IMR-90 (cell line): ENCODE data around the gene DMD. TPM values are rescaled to one million over a fixed set of nuclear protein-coding genes. Genes with fewer than 3 reads are reported as not detected.

Source experiments
- ATAC-seq: fragments of 200-7000 bp; cut with Tn5 transposase; 2 replicates; pipeline ENCODE4 v1.9.1; 2020; ENCODE audit warnings: low read depth, mild to moderate bottlenecking, moderate library complexity
- BruUV-seq: library from RNA; stranded (reverse); fragments of 400-500 nt; replicated peaks from 2 replicates; lab custom pipeline; 2021; lab: Mats Ljungman, UMichigan
- CTCF ChIA-PET: fragments of 300-600 bp; formaldehyde crosslinking; extraction: SDS; loops from one replicate; lab custom pipeline; 2021; ENCODE audit warnings: antibody characterized with exemption; lab: Yijun Ruan, JAX
- POLR2A ChIA-PET: fragments of 300-600 bp; sonication (Branson Sonifier 250); formaldehyde crosslinking; loops from one replicate; lab custom pipeline; 2022; ENCODE audit warnings: antibody characterized with exemption; ENCODE audit not compliant: unreplicated experiment; lab: Charles Lee
- DNase-seq: peaks from one replicate; pipeline ENCODE4 v3.0.0; 2013
- H2AFZ ChIP-seq: replicated peaks from 2 replicates; pipeline ENCODE3; 2013; ENCODE audit warnings: low read length, mild to moderate bottlenecking; ENCODE audit not compliant: poor library complexity
- H2AK5ac ChIP-seq: 2 replicates; pipeline ENCODE4 v1.6.1; 2013; ENCODE audit warnings: low read depth, low read length, inconsistent platforms
- H2AK9ac ChIP-seq: replicated peaks from 2 replicates; pipeline ENCODE3; 2013; ENCODE audit warnings: mild to moderate bottlenecking, low read depth, low read length, moderate library complexity; ENCODE audit not compliant: poor library complexity
- H2BK120ac ChIP-seq: 2 replicates; pipeline ENCODE4 v1.6.1; 2013; ENCODE audit warnings: low read depth, low read length, inconsistent platforms
- H2BK15ac ChIP-seq: 3 replicates; pipeline ENCODE4 v1.6.1; 2013; ENCODE audit warnings: low read depth, low read length, inconsistent platforms
- H2BK20ac ChIP-seq: 2 replicates; pipeline ENCODE4 v1.6.1; 2013; ENCODE audit warnings: low read depth, mild to moderate bottlenecking, inconsistent platforms, low read length, moderate library complexity
- H2BK5ac ChIP-seq: 2 replicates; pipeline ENCODE4 v1.6.1; 2013; ENCODE audit warnings: mild to moderate bottlenecking, low read depth, low read length, inconsistent platforms; ENCODE audit not compliant: poor library complexity, severe bottlenecking
- H3K14ac ChIP-seq: replicated peaks from 2 replicates; pipeline ENCODE4 v1.6.1; 2013; ENCODE audit warnings: low read depth, low read length, inconsistent platforms
- H3K18ac ChIP-seq: 2 replicates; pipeline ENCODE4 v1.6.1; 2013; ENCODE audit warnings: low read depth, low read length, control low read depth
- H3K23ac ChIP-seq: 2 replicates; pipeline ENCODE4 v1.6.1; 2013; ENCODE audit warnings: low read depth, low read length, inconsistent platforms
- H3K27ac ChIP-seq: 2 replicates; pipeline ENCODE4 v1.5.1; 2013; ENCODE audit warnings: mild to moderate bottlenecking, control low read depth, low read length; ENCODE audit not compliant: insufficient read depth
- H3K27me3 ChIP-seq: 2 replicates; pipeline ENCODE4 v1.6.1; 2013; ENCODE audit warnings: low read length; ENCODE audit not compliant: control insufficient read depth, insufficient read depth
- H3K36me3 ChIP-seq: 2 replicates; pipeline ENCODE4 v1.6.1; 2013; ENCODE audit warnings: low read length, mixed read lengths; ENCODE audit not compliant: control insufficient read depth, insufficient read depth
- H3K4ac ChIP-seq: 2 replicates; pipeline ENCODE4 v1.6.1; 2013; ENCODE audit warnings: low read depth, low read length, inconsistent platforms
- H3K4me1 ChIP-seq: 2 replicates; pipeline ENCODE4 v1.6.1; 2013; ENCODE audit warnings: low read length, mixed read lengths; ENCODE audit not compliant: control insufficient read depth, insufficient read depth
- H3K4me2 ChIP-seq: 2 replicates; pipeline ENCODE4 v1.6.1; 2013; ENCODE audit warnings: low read depth, mild to moderate bottlenecking, control low read depth, low read length, moderate library complexity
- H3K4me3 ChIP-seq: 2 replicates; pipeline ENCODE4 v1.5.1; 2013; ENCODE audit warnings: low read depth, mild to moderate bottlenecking, control low read depth, low read length, moderate library complexity; ENCODE audit not compliant: insufficient read depth
- H3K56ac ChIP-seq: 2 replicates; pipeline ENCODE4 v1.6.1; 2013; ENCODE audit warnings: low read length, inconsistent platforms; ENCODE audit not compliant: insufficient read depth; ENCODE audit errors: extremely low read depth
- H3K79me1 ChIP-seq, 2 experiments: 2 replicates each; pipeline ENCODE4 v1.6.1; 2013; ENCODE audit warnings: low read length in 2 of 2, inconsistent platforms in 1 of 2, low read depth in 1 of 2
- H3K9ac ChIP-seq: 2 replicates; pipeline ENCODE4 v1.6.1; 2013; ENCODE audit warnings: low read depth, low read length, control low read depth
- H3K9me1 ChIP-seq: 2 replicates; pipeline ENCODE4 v1.6.1; 2013; ENCODE audit warnings: low read length, inconsistent platforms; ENCODE audit not compliant: insufficient read depth
- H3K9me3 ChIP-seq: 2 replicates; pipeline ENCODE4 v1.6.1; 2013; ENCODE audit warnings: low read length; ENCODE audit not compliant: control insufficient read depth, insufficient read depth
- H4K20me1 ChIP-seq: 2 replicates; pipeline ENCODE4 v1.6.1; 2013; ENCODE audit warnings: low read length, inconsistent platforms; ENCODE audit not compliant: insufficient read depth
- H4K5ac ChIP-seq: 2 replicates; pipeline ENCODE4 v1.6.1; 2013; ENCODE audit warnings: mild to moderate bottlenecking, low read depth, low read length, control low read depth
- H4K8ac ChIP-seq, 2 experiments: 2 replicates each; pipeline ENCODE4 v1.6.1; 2013; ENCODE audit warnings: low read depth in 2 of 2, low read length in 2 of 2, control low read depth in 1 of 2, inconsistent platforms in 1 of 2
- H4K91ac ChIP-seq: 2 replicates; pipeline ENCODE4 v1.6.1; 2013; ENCODE audit warnings: low read depth, low read length, inconsistent platforms; ENCODE audit not compliant: insufficient read depth
- BHLHE40 ChIP-seq: fragments of 150-350 bp; IDR thresholded peaks from 2 replicates; pipeline ENCODE4 v1.6.1; 2016; ENCODE audit warnings: mild to moderate bottlenecking, low read depth, low read length
- CEBPB ChIP-seq: IDR thresholded peaks from 2 replicates; pipeline ENCODE4 v1.6.1; 2012; ENCODE audit warnings: low read depth, low read length, improper control_type of control experiment
- CHD1 ChIP-seq: IDR thresholded peaks from 2 replicates; pipeline ENCODE4 v1.6.1; 2012; ENCODE audit warnings: low read depth, low read length, improper control_type of control experiment
- CTCF ChIP-seq: conservative IDR thresholded peaks from 2 replicates; pipeline ENCODE4 v1.5.1; 2012; ENCODE audit warnings: mild to moderate bottlenecking, low read depth, low read length, improper control_type of control experiment
- ELK1 ChIP-seq: fragments of 150-350 bp; IDR thresholded peaks from 2 replicates; pipeline ENCODE4 v1.6.1; 2016; ENCODE audit warnings: low read depth, mild to moderate bottlenecking, low read length, moderate library complexity, borderline replicate concordance
- FOS ChIP-seq: fragments of 150-350 bp; IDR thresholded peaks from 2 replicates; pipeline ENCODE4 v1.6.1; 2016; ENCODE audit warnings: low read depth, low read length
- MAFK ChIP-seq: IDR thresholded peaks from 2 replicates; pipeline ENCODE4 v1.6.1; 2012; ENCODE audit warnings: low read depth, low read length, improper control_type of control experiment
- MXI1 ChIP-seq: IDR thresholded peaks from 2 replicates; pipeline ENCODE4 v1.6.1; 2012; ENCODE audit warnings: low read depth, mild to moderate bottlenecking, low read length, moderate library complexity, borderline replicate concordance
- NFE2L2 ChIP-seq: fragments of 150-350 bp; IDR thresholded peaks from 2 replicates; pipeline ENCODE4 v1.6.1; 2016; ENCODE audit warnings: low read depth, mild to moderate bottlenecking, low read length
- POLR2A ChIP-seq: IDR thresholded peaks from 2 replicates; pipeline ENCODE4 v1.6.1; 2012; ENCODE audit warnings: mild to moderate bottlenecking, low read depth, low read length
- RAD21 ChIP-seq: IDR thresholded peaks from 2 replicates; pipeline ENCODE4 v1.6.1; 2012; ENCODE audit warnings: low read length, improper control_type of control experiment
- RCOR1 ChIP-seq: IDR thresholded peaks from 2 replicates; pipeline ENCODE4 v1.6.1; 2012; ENCODE audit warnings: mild to moderate bottlenecking, low read length, improper control_type of control experiment; ENCODE audit not compliant: insufficient replicate concordance
- RFX5 ChIP-seq: IDR thresholded peaks from 2 replicates; pipeline ENCODE4 v1.8.0; 2012; ENCODE audit warnings: low read depth, mild to moderate bottlenecking, low read length, moderate library complexity
- SMC3 ChIP-seq: fragments of 150-350 bp; IDR thresholded peaks from 2 replicates; pipeline ENCODE4 v1.6.1; 2016; ENCODE audit warnings: low read depth, mild to moderate bottlenecking, antibody characterized with exemption, low read length, moderate library complexity
- USF2 ChIP-seq: fragments of 150-350 bp; IDR thresholded peaks from 2 replicates; pipeline ENCODE4 v1.6.1; 2017; ENCODE audit warnings: mild to moderate bottlenecking, antibody characterized with exemption, low read length, low read depth
- WGBS, 2 experiments: methylation state at CpG; one replicate each; pipeline versions ENCODE4 v1.1.5 to v1.1.7; 2013; ENCODE audit warnings: missing lambda C conversion rate in 2 of 2; ENCODE audit not compliant: insufficient read length in 1 of 2; ENCODE audit errors: extremely low coverage in 2 of 2; 5-methylcytosine and 5-hydroxymethylcytosine counted together
- dilution Hi-C: fragments of 300-500 bp; cut with HindIII; formaldehyde crosslinking; loops from one replicate; pipeline ENCODE4 v1.14.3; 2018; ENCODE audit warnings: low sequenced_read_pairs; ENCODE audit not compliant: unreplicated experiment
- in situ Hi-C: fragments of 300-500 bp; cut with MboI; formaldehyde crosslinking; loops from 3 replicates; pipeline ENCODE4 v1.14.3; 2019; ENCODE audit warnings: low sequenced_read_pairs, inconsistent platforms, mixed read lengths
- intact Hi-C: fragments of 100-400 bp; cut with micrococcal nuclease; formaldehyde crosslinking; loops from 2 replicates; pipeline ENCODE4 v1.10.0; 2022
- polyA plus RNA-seq, 3 experiments: library from polyadenylated mRNA; depleted of rRNA; stranded (reverse); fragments of >200 nt; gene quantifications; 2 replicates each; pipeline ENCODE4 v1.2.3, GENCODE V29; 2012; ENCODE audit warnings: low replicate concordance in 1 of 3
- total RNA-seq: library from RNA; depleted of rRNA; stranded (reverse); fragments of >200 nt; gene quantifications from 2 replicates; pipeline ENCODE4 v1.2.3, GENCODE V29; 2012

Gene DMD
- total and polyA plus RNA-seq, 2 of the 4 experiments (the other 2 are of a cell fraction), result 6.6 to 11.8 TPM

- Histone ChIP-seq H3K4me2 (no peak overlapping the region), H3K18ac (no peak overlapping the region), H3K56ac (no peak overlapping the region), H3K27ac (no peak overlapping the region), H3K9me3 (no peaks in the 10 kb centered on the region), H2AK9ac (no peak overlapping the region), H2BK120ac (no peak overlapping the region), H2BK20ac (no peak overlapping the region), H3K4ac (no peak overlapping the region), H4K5ac (no peak overlapping the region), H2AK5ac (no peak overlapping the region), H3K23ac (no peak overlapping the region), H3K4me1 (no peaks in the 10 kb centered on the region), H3K14ac (no peak overlapping the region), H3K27me3 (no peaks in the 10 kb centered on the region), H2BK5ac (no peak overlapping the region), H4K20me1 (no peaks in the 10 kb centered on the region), H4K91ac (no peak overlapping the region), H3K4me3 (no peak overlapping the region), H3K9me1 (no peaks in the 10 kb centered on the region), H2AFZ (no peak overlapping the region), H2BK15ac (no peak overlapping the region), H3K9ac (no peak overlapping the region), H3K36me3 (no peaks in the 10 kb centered on the region), H3K79me1 (no peaks in the 10 kb centered on the region), H4K8ac (no peak overlapping the region)
- intact Hi-C loops, result no loop called here
- no peak for TF ChIP-seq CHD1
- TF ChIP-seq NFE2L2, result no peak
- no peak for TF ChIP-seq SMC3
- TF ChIP-seq MAFK, result no peak
- TF ChIP-seq FOS, result no peak
- no peak for TF ChIP-seq RCOR1
- TF ChIP-seq POLR2A, result no peak
- TF ChIP-seq BHLHE40, result no peak
- TF ChIP-seq ELK1, result no peak
- TF ChIP-seq MXI1, result no peak
- TF ChIP-seq RAD21, result no peak
- no peak for TF ChIP-seq CEBPB
- no peak for TF ChIP-seq USF2
- TF ChIP-seq CTCF, result no peak
- TF ChIP-seq RFX5, result no peak
- no peak for DNase-seq
- no TSS peak for BruUV-seq
- dilution Hi-C loops, result no loop called here
- WGBS, 2 experiments, result no CpG with 5 or more reads among the region's 1 CpG
- ChIA-PET CTCF (no interaction called here), POLR2A (no interaction called here)
- in situ Hi-C loops, result no loop called here
- no peak for ATAC-seq
Observed at GRCh38 chrX:31832263-31832662, 1379.1 kb downstream of the DMD start.
